Esophagus (tissue), 2 donors: ENCODE results near the gene CSN2. TPM values are rescaled to one million over a fixed set of nuclear protein-coding genes. Genes with fewer than 3 reads are reported as not detected.

Experiments used
- H3K27ac ChIP-seq, 2 donors: one replicate each; pipeline ENCODE4 v1.5.1; 2013; ENCODE audit warnings: low read depth in 2 of 2, mild to moderate bottlenecking in 2 of 2, inconsistent platforms in 1 of 2, low read length in 1 of 2, moderate library complexity in 1 of 2
- H3K27me3 ChIP-seq, 2 donors: one replicate each; pipeline ENCODE4 v1.6.1; 2013; ENCODE audit warnings: low read length in 2 of 2, control low read depth in 1 of 2, mild to moderate bottlenecking in 1 of 2; ENCODE audit not compliant: insufficient read depth in 2 of 2, control insufficient read depth in 1 of 2
- H3K36me3 ChIP-seq, 2 donors: one replicate each; pipeline ENCODE4 v1.6.1; 2013; ENCODE audit warnings: low read length in 1 of 2; ENCODE audit not compliant: control insufficient read depth in 2 of 2, insufficient read depth in 2 of 2
- H3K4me1 ChIP-seq, 2 donors: one replicate each; pipeline ENCODE4 v1.6.1; 2013; ENCODE audit warnings: low read length in 1 of 2; ENCODE audit not compliant: control insufficient read depth in 2 of 2, insufficient read depth in 2 of 2
- H3K4me3 ChIP-seq, 2 donors: one replicate each; pipeline ENCODE4 v1.5.1; 2013; ENCODE audit warnings: low read length in 2 of 2, mild to moderate bottlenecking in 2 of 2, low read depth in 1 of 2, moderate library complexity in 1 of 2
- H3K9me3 ChIP-seq, 2 donors: one replicate each; pipeline ENCODE4 v1.6.1; 2013; ENCODE audit warnings: mild to moderate bottlenecking in 2 of 2, low read depth in 1 of 2, low read length in 1 of 2, moderate library complexity in 1 of 2; ENCODE audit not compliant: control insufficient read depth in 2 of 2, insufficient read depth in 1 of 2
- WGBS, 2 donors: extraction: QIAGEN DNeasy Blood & Tissue Kit; methylation state at CpG; one replicate each; pipeline ENCODE4 v1.1.7; 2013; 5-methylcytosine and 5-hydroxymethylcytosine counted together
- polyA plus RNA-seq, 2 donors: library from polyadenylated mRNA; stranded (reverse); fragments of 200-250 nt; gene quantifications; one replicate each; pipeline ENCODE4 v1.2.3, GENCODE V29; 2013
- donor health status: healthy with polysubstance abuse.
- donor health status: Bipolar disorder and iron deficiency.

Gene CSN2
- polyA plus RNA-seq, 2 donors, result not detected

DNA sequence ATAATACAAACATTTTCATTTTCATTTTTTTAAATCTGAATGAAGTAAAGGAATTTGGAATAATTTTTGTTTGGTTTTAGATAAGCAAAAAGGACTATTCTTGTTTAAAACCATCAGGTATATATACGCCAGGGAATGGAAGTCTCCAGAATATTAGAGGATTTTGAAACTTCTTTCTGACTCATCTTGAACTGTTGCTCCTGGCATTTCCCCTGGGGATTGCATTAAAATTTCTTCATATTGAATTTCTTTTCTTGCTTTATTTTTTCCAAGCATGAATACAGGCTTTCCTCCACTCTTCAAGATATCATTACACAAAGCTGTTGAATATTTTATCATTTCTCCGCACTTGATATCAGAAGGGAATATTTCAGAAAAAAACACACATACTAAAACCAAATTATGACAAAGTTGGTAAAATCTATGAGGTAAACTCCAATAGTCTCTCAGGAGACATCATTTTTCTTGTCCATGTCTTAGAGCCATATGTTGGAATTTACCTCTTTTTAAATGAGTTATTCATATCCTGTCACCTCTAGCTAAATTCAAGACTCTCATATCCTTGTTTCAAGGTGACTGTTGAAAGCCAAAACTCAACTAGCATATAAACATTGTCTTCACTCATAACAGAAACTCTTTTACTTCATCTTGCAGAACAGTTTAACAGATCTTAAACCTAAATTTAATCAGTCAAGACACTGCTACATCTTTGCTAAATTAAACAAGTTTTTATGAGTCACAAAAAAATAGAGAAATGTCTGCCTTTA, 55.3 kb downstream of the CSN2 start:
- H3K9me3 ChIP-seq, result no peaks in the 10 kb centered on the region
- no peaks in the 10 kb centered on the region for H3K27me3 ChIP-seq
- 76 to 80% methylated on average over 2 of the region's 2 CpGs for WGBS, 2 donors
- H3K36me3 ChIP-seq, result no peaks in the 10 kb centered on the region
- H3K4me1 ChIP-seq, result no peaks in the 10 kb centered on the region
- no peak overlapping the region for H3K27ac ChIP-seq
- H3K4me3 ChIP-seq, result no peak overlapping the region

DNA sequence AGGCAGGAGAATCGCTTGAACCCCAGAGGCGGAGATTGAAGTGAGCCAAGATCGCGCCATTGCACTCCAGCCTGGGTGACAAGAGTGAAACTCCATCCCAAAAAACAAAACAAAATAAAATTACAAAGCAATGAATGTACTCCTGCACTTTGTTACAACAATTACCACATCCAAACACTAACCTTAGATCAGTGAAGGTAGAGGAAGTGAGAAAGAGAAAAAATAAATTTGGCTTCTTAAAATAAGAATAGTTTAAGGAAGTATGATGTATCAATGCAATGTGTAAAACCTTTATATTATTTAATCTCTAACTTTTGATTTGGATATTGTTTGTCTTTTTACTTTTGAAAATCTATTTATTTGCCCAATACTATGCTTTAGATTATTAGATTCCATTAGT, 56.3 kb downstream of the CSN2 start:
- Histone ChIP-seq H3K4me3 (no peak overlapping the region), H3K36me3 (no peaks in the 10 kb centered on the region), H3K9me3 (no peaks in the 10 kb centered on the region), H3K27ac (no peak overlapping the region), H3K4me1 (no peaks in the 10 kb centered on the region), H3K27me3 (no peaks in the 10 kb centered on the region)
- 93 to 96% methylated on average over 4 of the region's 4 CpGs for WGBS, 2 donors

DNA sequence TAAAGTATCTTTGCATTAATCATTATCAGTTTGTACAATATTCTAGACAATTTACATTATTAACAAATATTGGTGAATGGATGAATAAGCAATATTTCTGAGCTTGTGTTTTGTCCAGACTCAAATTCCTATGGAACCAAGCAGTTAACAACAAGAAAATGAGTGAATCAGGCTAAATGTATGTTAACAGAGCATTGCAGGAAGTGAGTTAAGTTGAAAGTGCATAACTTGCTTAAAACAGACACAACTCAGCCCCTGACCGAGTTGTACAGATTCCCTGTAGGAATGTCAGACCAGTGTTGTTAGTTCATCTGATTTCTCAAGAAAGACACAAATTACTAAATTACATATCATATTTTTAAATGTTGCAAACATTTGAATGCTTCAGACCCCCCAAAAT, 58.4 kb downstream of the CSN2 start:
- WGBS, 2 donors, result 55 to 71% methylated on average over 1 of the region's 1 CpG
- H3K4me1 ChIP-seq, result no peaks in the 10 kb centered on the region
- H3K9me3 ChIP-seq, result no peaks in the 10 kb centered on the region
- no peaks in the 10 kb centered on the region for H3K27me3 ChIP-seq
- H3K36me3 ChIP-seq, result no peaks in the 10 kb centered on the region
- H3K4me3 ChIP-seq, result no peak overlapping the region
- no peak overlapping the region for H3K27ac ChIP-seq

Other genes starting within 250 kb of the CSN2 start
- gene SULT1B1, start 205.1 kb downstream of the CSN2 start, polyA plus RNA-seq, result under 1 TPM; 0.26 to 0.41 TPM
- gene SULT1E1, start 105.6 kb downstream of the CSN2 start, polyA plus RNA-seq, result under 1 TPM; 0.10 to 0.35 TPM
- not detected for gene CSN1S1, start 34.7 kb downstream of the CSN2 start, polyA plus RNA-seq
- under 1 TPM in 1 of 2 donors, not detected in 1; 0.07 TPM for gene STATH, start 30.2 kb upstream of the CSN2 start, polyA plus RNA-seq
- not detected for gene HTN3, start 62.7 kb upstream of the CSN2 start, polyA plus RNA-seq
- gene HTN1, start 84.7 kb upstream of the CSN2 start, polyA plus RNA-seq, result not detected
- not detected for gene PRR27, start 188.5 kb upstream of the CSN2 start, polyA plus RNA-seq
- under 1 TPM in 1 of 2 donors, not detected in 1; 0.08 TPM for gene ODAM, start 230.0 kb upstream of the CSN2 start, polyA plus RNA-seq